HepG2 (cell line): ENCODE results near the gene JSRP1. TPM values are rescaled to one million over a fixed set of nuclear protein-coding genes. Genes with fewer than 3 reads are reported as not detected.

Source experiments
- ADNP ChIP-seq: sonication (generic); formaldehyde crosslinking; IDR thresholded peaks from 2 replicates; pipeline ENCODE4 v1.4.0; 2020; ENCODE audit warnings: missing genetic modification reagents
- ATF7 ChIP-seq, 2 experiments: fragments of 450-650 bp in 1 of 2; sonication (generic) in 1 of 2; formaldehyde crosslinking in 1 of 2; IDR thresholded peaks; 2 replicates each; pipeline versions ENCODE4 v1.4.0 to v1.6.1; 2016 to 2020; ENCODE audit warnings: antibody characterized with exemption in 1 of 2, mild to moderate bottlenecking in 1 of 2, missing genetic modification reagents in 1 of 2
- CAMTA2 ChIP-seq: sonication (generic); formaldehyde crosslinking; IDR thresholded peaks from 2 replicates; pipeline ENCODE4 v1.4.0; 2020; ENCODE audit warnings: mild to moderate bottlenecking, missing genetic modification reagents, borderline replicate concordance
- DR1 ChIP-seq: sonication (generic); formaldehyde crosslinking; IDR thresholded peaks from 2 replicates; pipeline ENCODE4 v1.8.0; 2021; ENCODE audit warnings: mild to moderate bottlenecking, missing genetic modification reagents, inconsistent platforms
- ERF ChIP-seq: IDR thresholded peaks from 2 replicates; pipeline ENCODE4 v1.6.1; 2018; ENCODE audit warnings: missing biosample characterization, missing genetic modification reagents
- GTF3A ChIP-seq: sonication (generic); formaldehyde crosslinking; conservative IDR thresholded peaks from 2 replicates; pipeline ENCODE4 v1.4.0; 2020; ENCODE audit warnings: mild to moderate bottlenecking, missing genetic modification reagents
- NBN ChIP-seq: fragments of 450-650 bp; conservative IDR thresholded peaks from 2 replicates; pipeline ENCODE4 v1.6.1; 2017
- PHF5A ChIP-seq: IDR thresholded peaks from one replicate; pipeline ENCODE4 v1.6.1; 2018; ENCODE audit warnings: low read depth, missing genetic modification reagents; ENCODE audit not compliant: unreplicated experiment
- RFXANK ChIP-seq: IDR thresholded peaks from 2 replicates; pipeline ENCODE4 v1.6.1; 2016
- SKI ChIP-seq: fragments of 450-650 bp; IDR thresholded peaks from one replicate; pipeline ENCODE4 v1.6.1; 2018; ENCODE audit warnings: mild to moderate bottlenecking; ENCODE audit not compliant: partially characterized antibody
- ZNF775 ChIP-seq: sonication (generic); formaldehyde crosslinking; IDR thresholded peaks from 2 replicates; pipeline ENCODE4 v1.4.0; 2020; ENCODE audit warnings: missing genetic modification reagents, mild to moderate bottlenecking, moderate library complexity, borderline replicate concordance
- ZNF776 ChIP-seq: sonication (generic); formaldehyde crosslinking; IDR thresholded peaks from 2 replicates; pipeline ENCODE4 v1.4.0; 2020; ENCODE audit warnings: mild to moderate bottlenecking, missing genetic modification reagents
- ZZZ3 ChIP-seq: sonication (generic); formaldehyde crosslinking; IDR thresholded peaks from 2 replicates; pipeline ENCODE4 v1.4.0; 2020; ENCODE audit warnings: missing genetic modification reagents, mild to moderate bottlenecking, borderline replicate concordance
- polyA plus RNA-seq, 8 experiments: library from polyadenylated mRNA; depleted of rRNA in 3 of 8; stranded (reverse) in 7 of 8; unstranded in 1 of 8; fragments of >200 nt; fragmentation: Illumina TruSeq in 4 of 8; extraction: Trizol in 4 of 8; gene quantifications; 2 replicates each; pipeline versions ENCODE4 v1.2.1 to v1.2.3, GENCODE V29; 2011 to 2016; ENCODE audit warnings: low read depth in 4 of 8, missing spikeins in 1 of 8, mixed read lengths in 1 of 8; ENCODE audit not compliant: insufficient read depth in 1 of 8
- total RNA-seq, 5 experiments: library from RNA; depleted of rRNA; stranded (reverse); fragments of >200 nt; fragmentation: Illumina TruSeq; extraction: Trizol; gene quantifications; 2 replicates each; pipeline ENCODE4 v1.2.3, GENCODE V29; 2016; ENCODE audit warnings: low read depth in 1 of 5
- TF ChIP-seq, protein P1 (sequence below): IDR thresholded peaks from 2 replicates; pipeline ENCODE4 v1.6.1; 2016; ENCODE audit warnings: mild to moderate bottlenecking
- TF ChIP-seq, protein P2 (sequence below): sonication (generic); formaldehyde crosslinking; conservative IDR thresholded peaks from 2 replicates; pipeline ENCODE4 v1.8.0; 2022; ENCODE audit warnings: mild to moderate bottlenecking, moderate library complexity, missing genetic modification reagents
- TF ChIP-seq, protein P3 (sequence below): sonication (generic); formaldehyde crosslinking; IDR thresholded peaks from 2 replicates; pipeline ENCODE4 v1.4.0; 2020; ENCODE audit warnings: missing genetic modification reagents
- TF ChIP-seq, protein P4 (sequence below): sonication (generic); formaldehyde crosslinking; IDR thresholded peaks from 2 replicates; pipeline ENCODE4 v1.5.0; 2020; ENCODE audit warnings: mild to moderate bottlenecking, missing genetic modification reagents, borderline replicate concordance

Gene JSRP1
- total and polyA plus RNA-seq, 2 of the 13 experiments (the other 11 are each of a cell fraction or from before 2014, with no cell fraction given), result 0.16 to 0.38 TPM

DNA sequence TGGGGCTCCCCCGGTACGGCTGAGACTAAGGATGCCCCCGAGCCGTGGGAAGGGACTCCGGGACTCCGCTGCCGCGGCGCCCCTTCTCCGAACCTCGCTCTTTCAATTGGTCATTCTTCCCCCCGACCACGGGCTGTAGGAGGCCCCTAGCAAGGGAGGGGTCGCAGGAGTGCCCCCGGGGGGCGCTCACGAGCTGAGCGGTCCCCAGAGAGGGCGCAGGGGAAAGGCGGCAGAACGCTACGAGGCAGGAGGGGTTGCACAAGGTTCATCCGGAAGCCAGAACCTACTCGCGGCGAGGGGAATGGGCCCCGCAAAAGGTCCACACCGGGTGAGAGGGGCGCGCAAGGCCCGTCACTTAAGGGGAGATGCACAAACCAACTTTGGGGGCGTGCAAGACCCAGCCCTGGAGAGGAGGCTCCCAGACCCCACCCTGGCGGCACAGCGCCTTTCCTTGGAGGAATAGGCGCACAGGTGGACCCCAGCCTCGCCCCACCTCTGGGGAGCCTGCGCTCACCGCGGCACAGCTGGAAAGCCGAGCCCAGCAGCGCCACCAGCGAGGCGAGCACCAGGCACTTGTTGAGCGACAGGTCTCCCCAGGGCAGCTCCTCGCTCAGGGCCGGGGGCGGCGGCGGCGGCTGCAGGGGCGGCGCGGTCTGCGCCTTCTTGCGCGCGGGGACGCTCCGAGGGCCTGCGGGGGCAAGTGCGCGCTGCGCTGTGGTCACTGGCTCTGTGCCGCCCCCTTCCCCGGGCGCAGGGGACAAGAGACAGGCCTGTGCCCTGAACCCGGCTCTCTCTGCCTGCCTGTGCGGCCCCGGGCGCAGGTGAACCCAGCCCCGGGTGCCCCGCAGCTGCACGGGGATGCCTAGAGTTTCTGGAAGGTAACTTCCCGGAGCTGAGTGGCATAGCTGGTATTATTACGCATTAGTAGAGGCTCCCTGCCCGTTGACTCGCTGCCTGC is 2.8 kb downstream of the JSRP1 start (continued):
- 0 out of 2 replicates have a peak, but pooled peaks have one; percentile 13 for TF ChIP-seq ZZZ3 (CRISPR knock-in tag)
- TF ChIP-seq ZNF776, result peak; percentile 40
- TF ChIP-seq DR1 (CRISPR knock-in tag), result peak; percentile 13; the same call in 1 of the 2 replicates
- TF ChIP-seq, protein P1, sequence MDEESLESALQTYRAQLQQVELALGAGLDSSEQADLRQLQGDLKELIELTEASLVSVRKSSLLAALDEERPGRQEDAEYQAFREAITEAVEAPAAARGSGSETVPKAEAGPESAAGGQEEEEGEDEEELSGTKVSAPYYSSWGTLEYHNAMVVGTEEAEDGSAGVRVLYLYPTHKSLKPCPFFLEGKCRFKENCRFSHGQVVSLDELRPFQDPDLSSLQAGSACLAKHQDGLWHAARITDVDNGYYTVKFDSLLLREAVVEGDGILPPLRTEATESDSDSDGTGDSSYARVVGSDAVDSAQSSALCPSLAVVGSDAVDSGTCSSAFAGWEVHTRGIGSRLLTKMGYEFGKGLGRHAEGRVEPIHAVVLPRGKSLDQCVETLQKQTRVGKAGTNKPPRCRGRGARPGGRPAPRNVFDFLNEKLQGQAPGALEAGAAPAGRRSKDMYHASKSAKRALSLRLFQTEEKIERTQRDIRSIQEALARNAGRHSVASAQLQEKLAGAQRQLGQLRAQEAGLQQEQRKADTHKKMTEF (CRISPR knock-in tag), result peak; percentile 54; the same call in 1 of the 2 replicates
- no peak for TF ChIP-seq NBN
- TF ChIP-seq, protein P2, sequence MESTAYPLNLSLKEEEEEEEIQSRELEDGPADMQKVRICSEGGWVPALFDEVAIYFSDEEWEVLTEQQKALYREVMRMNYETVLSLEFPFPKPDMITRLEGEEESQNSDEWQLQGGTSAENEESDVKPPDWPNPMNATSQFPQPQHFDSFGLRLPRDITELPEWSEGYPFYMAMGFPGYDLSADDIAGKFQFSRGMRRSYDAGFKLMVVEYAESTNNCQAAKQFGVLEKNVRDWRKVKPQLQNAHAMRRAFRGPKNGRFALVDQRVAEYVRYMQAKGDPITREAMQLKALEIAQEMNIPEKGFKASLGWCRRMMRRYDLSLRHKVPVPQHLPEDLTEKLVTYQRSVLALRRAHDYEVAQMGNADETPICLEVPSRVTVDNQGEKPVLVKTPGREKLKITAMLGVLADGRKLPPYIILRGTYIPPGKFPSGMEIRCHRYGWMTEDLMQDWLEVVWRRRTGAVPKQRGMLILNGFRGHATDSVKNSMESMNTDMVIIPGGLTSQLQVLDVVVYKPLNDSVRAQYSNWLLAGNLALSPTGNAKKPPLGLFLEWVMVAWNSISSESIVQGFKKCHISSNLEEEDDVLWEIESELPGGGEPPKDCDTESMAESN (CRISPR knock-in tag), result 0 out of 2 replicates have a peak, but pooled peaks have one; percentile 43
- TF ChIP-seq, protein P3, sequence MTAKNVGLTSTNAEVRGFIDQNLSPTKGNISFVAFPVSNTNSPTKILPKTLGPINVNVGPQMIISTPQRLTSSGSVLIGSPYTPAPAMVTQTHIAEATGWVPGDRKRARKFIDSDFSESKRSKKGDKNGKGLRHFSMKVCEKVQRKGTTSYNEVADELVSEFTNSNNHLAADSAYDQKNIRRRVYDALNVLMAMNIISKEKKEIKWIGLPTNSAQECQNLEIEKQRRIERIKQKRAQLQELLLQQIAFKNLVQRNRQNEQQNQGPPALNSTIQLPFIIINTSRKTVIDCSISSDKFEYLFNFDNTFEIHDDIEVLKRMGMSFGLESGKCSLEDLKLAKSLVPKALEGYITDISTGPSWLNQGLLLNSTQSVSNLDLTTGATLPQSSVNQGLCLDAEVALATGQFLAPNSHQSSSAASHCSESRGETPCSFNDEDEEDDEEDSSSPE (CRISPR knock-in tag), result peak; percentile 65; the same call in 1 of the 2 replicates
- no peak for TF ChIP-seq CAMTA2 (CRISPR knock-in tag)
- TF ChIP-seq ATF7 (IDR thresholded peaks at IDR 0.05), result no peak
- no peak for TF ChIP-seq ATF7 (CRISPR knock-in tag; IDR thresholded peaks at IDR 0.05)
- 0 out of 2 replicates have a peak, but pooled peaks have one; percentile 25 for TF ChIP-seq ADNP (CRISPR knock-in tag)
- no peak for TF ChIP-seq ZNF775 (CRISPR knock-in tag)
- peak; percentile 45; the same call in 1 of the 2 replicates for TF ChIP-seq ERF (CRISPR knock-in tag)
- TF ChIP-seq, protein P4, sequence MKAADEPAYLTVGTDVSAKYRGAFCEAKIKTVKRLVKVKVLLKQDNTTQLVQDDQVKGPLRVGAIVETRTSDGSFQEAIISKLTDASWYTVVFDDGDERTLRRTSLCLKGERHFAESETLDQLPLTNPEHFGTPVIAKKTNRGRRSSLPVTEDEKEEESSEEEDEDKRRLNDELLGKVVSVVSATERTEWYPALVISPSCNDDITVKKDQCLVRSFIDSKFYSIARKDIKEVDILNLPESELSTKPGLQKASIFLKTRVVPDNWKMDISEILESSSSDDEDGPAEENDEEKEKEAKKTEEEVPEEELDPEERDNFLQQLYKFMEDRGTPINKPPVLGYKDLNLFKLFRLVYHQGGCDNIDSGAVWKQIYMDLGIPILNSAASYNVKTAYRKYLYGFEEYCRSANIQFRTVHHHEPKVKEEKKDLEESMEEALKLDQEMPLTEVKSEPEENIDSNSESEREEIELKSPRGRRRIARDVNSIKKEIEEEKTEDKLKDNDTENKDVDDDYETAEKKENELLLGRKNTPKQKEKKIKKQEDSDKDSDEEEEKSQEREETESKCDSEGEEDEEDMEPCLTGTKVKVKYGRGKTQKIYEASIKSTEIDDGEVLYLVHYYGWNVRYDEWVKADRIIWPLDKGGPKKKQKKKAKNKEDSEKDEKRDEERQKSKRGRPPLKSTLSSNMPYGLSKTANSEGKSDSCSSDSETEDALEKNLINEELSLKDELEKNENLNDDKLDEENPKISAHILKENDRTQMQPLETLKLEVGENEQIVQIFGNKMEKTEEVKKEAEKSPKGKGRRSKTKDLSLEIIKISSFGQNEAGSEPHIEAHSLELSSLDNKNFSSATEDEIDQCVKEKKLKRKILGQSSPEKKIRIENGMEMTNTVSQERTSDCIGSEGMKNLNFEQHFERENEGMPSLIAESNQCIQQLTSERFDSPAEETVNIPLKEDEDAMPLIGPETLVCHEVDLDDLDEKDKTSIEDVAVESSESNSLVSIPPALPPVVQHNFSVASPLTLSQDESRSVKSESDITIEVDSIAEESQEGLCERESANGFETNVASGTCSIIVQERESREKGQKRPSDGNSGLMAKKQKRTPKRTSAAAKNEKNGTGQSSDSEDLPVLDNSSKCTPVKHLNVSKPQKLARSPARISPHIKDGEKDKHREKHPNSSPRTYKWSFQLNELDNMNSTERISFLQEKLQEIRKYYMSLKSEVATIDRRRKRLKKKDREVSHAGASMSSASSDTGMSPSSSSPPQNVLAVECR, result peak; percentile 39
- TF ChIP-seq GTF3A (CRISPR knock-in tag), result no peak
- no peak for TF ChIP-seq PHF5A (CRISPR knock-in tag)
- no peak for TF ChIP-seq RFXANK (CRISPR knock-in tag)
- no peak for TF ChIP-seq SKI
